Fibroblast of pulmonary artery (primary cell): ENCODE results near the gene SPP2.

Experiments used
- DNase-seq: peaks from one replicate; pipeline ENCODE4 v3.0.0-alpha.2; 2010; ENCODE audit warnings: low read depth
- H3K4me3 ChIP-seq: replicated peaks from 2 replicates; pipeline ENCODE4 v1.5.1; 2011; ENCODE audit warnings: low read depth, mild to moderate bottlenecking, control low read depth, low read length, moderate library complexity
- CTCF ChIP-seq: IDR thresholded peaks from 2 replicates; pipeline ENCODE4 v1.5.1; 2011; ENCODE audit warnings: mild to moderate bottlenecking, control low read depth, low read length, inconsistent platforms; ENCODE audit errors: missing control alignments

Gene SPP2

GRCh38 chr2:234074751-234075517 lies 24.4 kb downstream of the SPP2 start:
- TF ChIP-seq CTCF: no peak
- no peak for DNase-seq
- H3K4me3 ChIP-seq: no peak overlapping the region

GRCh38 chr2:234075518-234075915 lies 25.0 kb downstream of the SPP2 start:
- TF ChIP-seq CTCF: no peak
- DNase-seq: no peak
- H3K4me3 ChIP-seq: no peak overlapping the region

GRCh38 chr2:234075947-234076346 lies 25.4 kb downstream of the SPP2 start:
- no peak for DNase-seq
- H3K4me3 ChIP-seq: no peak overlapping the region
- no peak for TF ChIP-seq CTCF

- TF ChIP-seq CTCF: no peak
- no peak overlapping the region for H3K4me3 ChIP-seq
- no peak for DNase-seq
Measured at GRCh38 chr2:234076451-234076850, 25.9 kb downstream of the SPP2 start.

- TF ChIP-seq CTCF: no peak
- H3K4me3 ChIP-seq: no peak overlapping the region
- no peak for DNase-seq
Measured at GRCh38 chr2:234078129-234078528, 27.6 kb downstream of the SPP2 start.

- no peak for DNase-seq
- H3K4me3 ChIP-seq: no peak overlapping the region
- no peak for TF ChIP-seq CTCF
Measured at GRCh38 chr2:234081970-234082822, 31.7 kb downstream of the SPP2 start.
